ENCODE data around the gene SNCB.

GRCh38 chr5:176671399-176671798, 41.1 kb upstream of the SNCB start:
- TF ChIP-seq CTCF (IDR thresholded peaks at IDR 0.05) (no peak), ZFX (IDR thresholded peaks at IDR 0.05; ENCODE audit: borderline replicate concordance) (no peak)

Measured in 22Rv1 (cell line).